A549 (cell line): ENCODE results near the gene TUT4.

Experiments
- TF ChIP-seq, protein P1 (sequence below): IDR thresholded peaks from 2 replicates; pipeline ENCODE4 v1.6.1; 2012
- TF ChIP-seq, protein P2 (sequence below): fragments of >200 bp; sonication (Bioruptor Twin); formaldehyde crosslinking; IDR thresholded peaks from 3 replicates; pipeline ENCODE4 v1.5.1; 2016

DNA sequence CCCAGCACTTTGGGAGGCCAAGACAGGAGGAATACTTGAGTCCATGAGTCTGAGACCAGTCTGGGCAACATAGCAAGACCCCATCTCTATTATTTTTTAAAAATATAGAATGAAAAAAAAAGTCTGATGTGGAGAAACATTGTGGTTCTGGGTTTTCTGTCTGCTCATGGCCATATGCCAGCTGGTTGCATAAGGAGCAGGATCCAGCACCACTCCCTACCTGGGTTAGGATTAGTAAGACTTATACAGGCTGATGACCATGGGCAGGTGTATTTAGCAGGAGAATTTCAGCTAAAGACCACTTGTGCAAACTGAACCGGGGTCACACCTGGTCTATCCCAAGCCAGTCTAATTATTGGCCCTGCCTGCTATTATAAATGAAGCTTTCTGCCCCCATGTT, 32.6 kb upstream of the TUT4 start:
- TF ChIP-seq, protein P1, sequence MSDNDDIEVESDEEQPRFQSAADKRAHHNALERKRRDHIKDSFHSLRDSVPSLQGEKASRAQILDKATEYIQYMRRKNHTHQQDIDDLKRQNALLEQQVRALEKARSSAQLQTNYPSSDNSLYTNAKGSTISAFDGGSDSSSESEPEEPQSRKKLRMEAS: no peak
- TF ChIP-seq, protein P2, sequence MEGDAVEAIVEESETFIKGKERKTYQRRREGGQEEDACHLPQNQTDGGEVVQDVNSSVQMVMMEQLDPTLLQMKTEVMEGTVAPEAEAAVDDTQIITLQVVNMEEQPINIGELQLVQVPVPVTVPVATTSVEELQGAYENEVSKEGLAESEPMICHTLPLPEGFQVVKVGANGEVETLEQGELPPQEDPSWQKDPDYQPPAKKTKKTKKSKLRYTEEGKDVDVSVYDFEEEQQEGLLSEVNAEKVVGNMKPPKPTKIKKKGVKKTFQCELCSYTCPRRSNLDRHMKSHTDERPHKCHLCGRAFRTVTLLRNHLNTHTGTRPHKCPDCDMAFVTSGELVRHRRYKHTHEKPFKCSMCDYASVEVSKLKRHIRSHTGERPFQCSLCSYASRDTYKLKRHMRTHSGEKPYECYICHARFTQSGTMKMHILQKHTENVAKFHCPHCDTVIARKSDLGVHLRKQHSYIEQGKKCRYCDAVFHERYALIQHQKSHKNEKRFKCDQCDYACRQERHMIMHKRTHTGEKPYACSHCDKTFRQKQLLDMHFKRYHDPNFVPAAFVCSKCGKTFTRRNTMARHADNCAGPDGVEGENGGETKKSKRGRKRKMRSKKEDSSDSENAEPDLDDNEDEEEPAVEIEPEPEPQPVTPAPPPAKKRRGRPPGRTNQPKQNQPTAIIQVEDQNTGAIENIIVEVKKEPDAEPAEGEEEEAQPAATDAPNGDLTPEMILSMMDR: no peak
